Liver (tissue), 3 donors: ENCODE data around the gene CDH4.

Experiments
- ATF3 ChIP-seq: IDR thresholded peaks from 2 replicates; pipeline ENCODE4 v1.6.1; 2016; ENCODE audit warnings: antibody characterized with exemption
- CTCF ChIP-seq: fragments of 150-350 bp; IDR thresholded peaks from 2 replicates; pipeline ENCODE4 v1.5.1; 2017; ENCODE audit warnings: improper control_type of control experiment, low read depth, low read length; ENCODE audit not compliant: missing input control
- MAX ChIP-seq: IDR thresholded peaks from 2 replicates; pipeline ENCODE4 v1.6.1; 2016; ENCODE audit warnings: antibody characterized with exemption
- NR2F2 ChIP-seq: IDR thresholded peaks from 2 replicates; pipeline ENCODE4 v1.6.1; 2016; ENCODE audit warnings: antibody characterized with exemption
- donor health status: healthy.
- donor health status: healthy.

GRCh38 chr20:61570646-61571195, 318.7 kb downstream of the CDH4 start:
- TF ChIP-seq ATF3 (no peak), MAX (no peak), CTCF (no peak), NR2F2 (no peak)
